ENCODE measurements around the gene BCL2.

BCL2 gene

GRCh38 chr18:63083020-63083531 is 236.5 kb downstream of the BCL2 start:
- no peak for DNase-seq (ENCODE audit: low read depth)

- DNase-seq (ENCODE audit: low read depth) = no peak
Observed at GRCh38 chr18:63082366-63083019, 237.1 kb downstream of the BCL2 start.

GRCh38 chr18:63079114-63079513 is 240.5 kb downstream of the BCL2 start:
- DNase-seq (ENCODE audit: low read depth) = no peak

GRCh38 chr18:63078471-63078870 is 241.1 kb downstream of the BCL2 start:
- DNase-seq (ENCODE audit: low read depth) = no peak

GRCh38 chr18:63074981-63075404 is 244.6 kb downstream of the BCL2 start:
- DNase-seq (ENCODE audit: low read depth) = peak; percentile 55

GRCh38 chr18:63073481-63073880 is 246.1 kb downstream of the BCL2 start:
- DNase-seq (ENCODE audit: low read depth) = no peak
